Mesendoderm (in vitro differentiated cells): Measurements from ENCODE around the gene RBBP4.

Experiments
- DNase-seq: peaks from one replicate; pipeline ENCODE4 v3.0.0; 2013
- H2AK5ac ChIP-seq: 2 replicates; pipeline ENCODE4 v1.6.1; 2013; ENCODE audit warnings: low read length, inconsistent platforms
- H2BK120ac ChIP-seq: 2 replicates; pipeline ENCODE4 v1.6.1; 2013; ENCODE audit warnings: low read depth, mild to moderate bottlenecking, low read length, moderate library complexity, mixed read lengths
- H2BK15ac ChIP-seq: replicated peaks from 2 replicates; pipeline ENCODE4 v1.6.1; 2013; ENCODE audit warnings: low read depth, mild to moderate bottlenecking, moderate library complexity
- H2BK5ac ChIP-seq: 2 replicates; pipeline ENCODE4 v1.6.1; 2013; ENCODE audit warnings: low read length, inconsistent platforms
- H3K18ac ChIP-seq: 2 replicates; pipeline ENCODE4 v1.6.1; 2013; ENCODE audit warnings: mild to moderate bottlenecking, low read length, mixed read lengths
- H3K23ac ChIP-seq: one replicate; pipeline ENCODE4 v1.6.1; 2013; ENCODE audit warnings: low read length
- H3K27ac ChIP-seq: 2 replicates; pipeline ENCODE4 v1.5.1; 2013; ENCODE audit warnings: low read depth, mild to moderate bottlenecking, inconsistent platforms, low read length, moderate library complexity
- H3K27me3 ChIP-seq: 2 replicates; pipeline ENCODE4 v1.6.1; 2013; ENCODE audit warnings: low read length, control low read depth, mild to moderate bottlenecking, inconsistent platforms; ENCODE audit not compliant: insufficient read depth, poor library complexity
- H3K36me3 ChIP-seq: 2 replicates; pipeline ENCODE4 v1.6.1; 2013; ENCODE audit warnings: low read length, inconsistent platforms; ENCODE audit not compliant: control insufficient read depth, insufficient read depth
- H3K4ac ChIP-seq: one replicate; pipeline ENCODE4 v1.6.1; 2013; ENCODE audit warnings: low read depth, mild to moderate bottlenecking, low read length, moderate library complexity
- H3K4me1 ChIP-seq: 2 replicates; pipeline ENCODE4 v1.6.1; 2013; ENCODE audit warnings: low read depth, low read length, inconsistent platforms; ENCODE audit not compliant: control insufficient read depth
- H3K4me2 ChIP-seq: 2 replicates; pipeline ENCODE4 v1.6.1; 2013; ENCODE audit warnings: low read length
- H3K4me3 ChIP-seq: 2 replicates; pipeline ENCODE4 v1.5.1; 2013; ENCODE audit warnings: mild to moderate bottlenecking, low read length
- H3K56ac ChIP-seq: one replicate; pipeline ENCODE4 v1.6.1; 2013; ENCODE audit warnings: low read length
- H3K79me1 ChIP-seq: 2 replicates; pipeline ENCODE4 v1.6.1; 2013; ENCODE audit warnings: low read length, inconsistent platforms
- H3K79me2 ChIP-seq: 2 replicates; pipeline ENCODE4 v1.6.1; 2013; ENCODE audit warnings: mild to moderate bottlenecking, low read length; ENCODE audit not compliant: control insufficient read depth, insufficient read depth
- H3K9ac ChIP-seq: 2 replicates; pipeline ENCODE4 v1.6.1; 2013; ENCODE audit warnings: low read length, inconsistent platforms
- H4K5ac ChIP-seq: one replicate; pipeline ENCODE4 v1.6.1; 2013; ENCODE audit warnings: low read length
- H4K8ac ChIP-seq: one replicate; pipeline ENCODE4 v1.6.1; 2013; ENCODE audit warnings: low read depth, mild to moderate bottlenecking, control low read depth, low read length, moderate library complexity
- WGBS: extraction: QIAGEN DNeasy Blood & Tissue Kit; methylation state at CpG from one replicate; pipeline ENCODE4 v1.1.7; 2013; ENCODE audit warnings: low lambda C conversion rate, missing lambda C conversion rate; ENCODE audit not compliant: insufficient coverage; ENCODE audit errors: extremely low coverage; 5-methylcytosine and 5-hydroxymethylcytosine counted together

Gene RBBP4

GRCh38 chr1:32715901-32716311 lies 64.9 kb downstream of the RBBP4 start:
- H3K79me1 ChIP-seq, result no peaks in the 10 kb centered on the region
- H2AK5ac ChIP-seq, result no peak overlapping the region
- no peaks in the 10 kb centered on the region for H3K27me3 ChIP-seq
- no peak overlapping the region for H3K23ac ChIP-seq
- no CpG with 5 or more reads among the region's 4 CpGs for WGBS
- no peak overlapping the region for H3K18ac ChIP-seq
- no peak for DNase-seq
- H2BK5ac ChIP-seq, result no peak overlapping the region
- H2BK15ac ChIP-seq, result no peak overlapping the region
- H4K5ac ChIP-seq, result no peak overlapping the region
- no peak overlapping the region for H4K8ac ChIP-seq
- no peaks in the 10 kb centered on the region for H3K36me3 ChIP-seq
- no peaks in the 10 kb centered on the region for H3K79me2 ChIP-seq
- H3K56ac ChIP-seq, result peak overlapping the region; percentile 1
- no peak overlapping the region for H3K4me3 ChIP-seq
- H3K4me1 ChIP-seq, result peaks cover 5% of the 10 kb centered on the region
- no peak overlapping the region for H3K27ac ChIP-seq
- H2BK120ac ChIP-seq, result no peak overlapping the region
- no peak overlapping the region for H3K9ac ChIP-seq
- no peak overlapping the region for H3K4me2 ChIP-seq
- H3K4ac ChIP-seq, result no peak overlapping the region

- Histone ChIP-seq H2BK15ac (no peak overlapping the region), H3K4ac (no peak overlapping the region), H3K79me2 (no peaks in the 10 kb centered on the region), H3K4me2 (no peak overlapping the region), H4K8ac (no peak overlapping the region), H3K18ac (no peak overlapping the region), H3K4me1 (peaks cover 5% of the 10 kb centered on the region), H3K9ac (no peak overlapping the region), H3K79me1 (no peaks in the 10 kb centered on the region), H2AK5ac (peak overlapping the region; percentile 76), H2BK5ac (peak overlapping the region; percentile 28), H2BK120ac (no peak overlapping the region), H4K5ac (no peak overlapping the region), H3K56ac (peak overlapping the region; percentile 68), H3K27ac (no peak overlapping the region), H3K23ac (no peak overlapping the region), H3K4me3 (no peak overlapping the region), H3K27me3 (no peaks in the 10 kb centered on the region), H3K36me3 (no peaks in the 10 kb centered on the region)
- DNase-seq, result peak; percentile 98
- no CpG with 5 or more reads among the region's 9 CpGs for WGBS
Observed at GRCh38 chr1:32716312-32717148, 65.5 kb downstream of the RBBP4 start.

- Histone ChIP-seq H3K56ac (no peak overlapping the region), H2BK120ac (no peak overlapping the region), H4K8ac (no peak overlapping the region), H2BK5ac (no peak overlapping the region), H3K79me1 (no peaks in the 10 kb centered on the region), H2AK5ac (no peak overlapping the region), H2BK15ac (no peak overlapping the region), H3K4me3 (no peak overlapping the region), H3K27ac (no peak overlapping the region), H3K4me2 (no peak overlapping the region), H3K27me3 (no peaks in the 10 kb centered on the region), H3K36me3 (no peaks in the 10 kb centered on the region), H3K9ac (no peak overlapping the region), H3K79me2 (no peaks in the 10 kb centered on the region), H3K4me1 (peaks cover 5% of the 10 kb centered on the region), H4K5ac (no peak overlapping the region), H3K4ac (no peak overlapping the region), H3K18ac (no peak overlapping the region), H3K23ac (no peak overlapping the region)
- no CpG with 5 or more reads among the region's 4 CpGs for WGBS
- no peak for DNase-seq
Observed at GRCh38 chr1:32717503-32717902, 66.5 kb downstream of the RBBP4 start.

GRCh38 chr1:32718036-32718435 lies 67.0 kb downstream of the RBBP4 start:
- H2BK5ac ChIP-seq, result no peak overlapping the region
- no peak overlapping the region for H4K8ac ChIP-seq
- H3K36me3 ChIP-seq, result no peaks in the 10 kb centered on the region
- H3K4me3 ChIP-seq, result no peak overlapping the region
- no peak overlapping the region for H3K23ac ChIP-seq
- H3K79me1 ChIP-seq, result no peaks in the 10 kb centered on the region
- no peak overlapping the region for H4K5ac ChIP-seq
- no peaks in the 10 kb centered on the region for H3K79me2 ChIP-seq
- WGBS, result no CpG with 5 or more reads among the region's 2 CpGs
- no peak overlapping the region for H2AK5ac ChIP-seq
- H3K4ac ChIP-seq, result no peak overlapping the region
- no peak overlapping the region for H3K56ac ChIP-seq
- no peak overlapping the region for H2BK120ac ChIP-seq
- H3K4me2 ChIP-seq, result no peak overlapping the region
- H3K27me3 ChIP-seq, result no peaks in the 10 kb centered on the region
- no peak overlapping the region for H3K18ac ChIP-seq
- peak overlapping the region; percentile 9 for H2BK15ac ChIP-seq
- no peak for DNase-seq
- H3K27ac ChIP-seq, result no peak overlapping the region
- no peak overlapping the region for H3K9ac ChIP-seq
- H3K4me1 ChIP-seq, result peaks cover 5% of the 10 kb centered on the region

GRCh38 chr1:32718527-32718926 lies 67.5 kb downstream of the RBBP4 start:
- Histone ChIP-seq H3K4me2 (no peak overlapping the region), H3K56ac (no peak overlapping the region), H4K8ac (no peak overlapping the region), H3K27me3 (no peaks in the 10 kb centered on the region), H3K79me2 (no peaks in the 10 kb centered on the region), H2BK15ac (peak overlapping the region; percentile 9), H2AK5ac (no peak overlapping the region), H3K4me1 (peaks cover 5% of the 10 kb centered on the region), H3K27ac (no peak overlapping the region), H3K4me3 (no peak overlapping the region), H4K5ac (no peak overlapping the region), H3K36me3 (no peaks in the 10 kb centered on the region), H3K18ac (no peak overlapping the region), H3K79me1 (no peaks in the 10 kb centered on the region), H2BK120ac (no peak overlapping the region), H3K4ac (no peak overlapping the region), H2BK5ac (no peak overlapping the region), H3K23ac (no peak overlapping the region), H3K9ac (no peak overlapping the region)
- DNase-seq, result no peak
- no CpG with 5 or more reads among the region's 1 CpG for WGBS
